ENCODE measurements around the gene TRAF2. TPM values are rescaled to one million over a fixed set of nuclear protein-coding genes. Genes with fewer than 3 reads are reported as not detected.

The TRAF2 gene
- total and polyA plus RNA-seq, 9 of the 15 experiments (the other 6 are each of a cell fraction or from before 2014, with no cell fraction given): 0.24 to 45.2 (median 18.0) TPM

- TF ChIP-seq ZNF766 (CRISPR knock-in tag; conservative IDR thresholded peaks at IDR 0.05): no peak
- no peak for TF ChIP-seq EZH2 (IDR thresholded peaks at IDR 0.05; ENCODE audit: borderline replicate concordance, low read depth, low read length)
- no peak for TF ChIP-seq SREBF1 (IDR thresholded peaks at IDR 0.05; ENCODE audit: borderline replicate concordance, low read depth, low read length)
- no peak for TF ChIP-seq NCOA1 (IDR thresholded peaks at IDR 0.05; ENCODE audit: low read depth)
- no peak for TF ChIP-seq CBX5 (IDR thresholded peaks at IDR 0.05; ENCODE audit: borderline replicate concordance, low read depth)
- TF ChIP-seq U2AF2 (optimal IDR thresholded peaks at IDR 0.05; ENCODE audit: low read depth, low read length): no peak
- no peak for TF ChIP-seq ZNF79 (CRISPR knock-in tag; IDR thresholded peaks at IDR 0.05; ENCODE audit: low read depth)
- no peak for TF ChIP-seq ATF3 (IDR thresholded peaks at IDR 0.05)
- no peak for TF ChIP-seq ATF3 (CRISPR knock-in tag; conservative IDR thresholded peaks at IDR 0.05)
- TF ChIP-seq ZFP30 (CRISPR knock-in tag; IDR thresholded peaks at IDR 0.05; ENCODE audit: borderline replicate concordance): no peak
- TF ChIP-seq NFXL1 (CRISPR knock-in tag; IDR thresholded peaks at IDR 0.05): no peak
- no peak for TF ChIP-seq FOXJ3 (CRISPR knock-in tag; IDR thresholded peaks at IDR 0.05)
- no peak for TF ChIP-seq XRCC5 (IDR thresholded peaks at IDR 0.05; ENCODE audit: low read depth, low read length)
- TF ChIP-seq, protein P1, sequence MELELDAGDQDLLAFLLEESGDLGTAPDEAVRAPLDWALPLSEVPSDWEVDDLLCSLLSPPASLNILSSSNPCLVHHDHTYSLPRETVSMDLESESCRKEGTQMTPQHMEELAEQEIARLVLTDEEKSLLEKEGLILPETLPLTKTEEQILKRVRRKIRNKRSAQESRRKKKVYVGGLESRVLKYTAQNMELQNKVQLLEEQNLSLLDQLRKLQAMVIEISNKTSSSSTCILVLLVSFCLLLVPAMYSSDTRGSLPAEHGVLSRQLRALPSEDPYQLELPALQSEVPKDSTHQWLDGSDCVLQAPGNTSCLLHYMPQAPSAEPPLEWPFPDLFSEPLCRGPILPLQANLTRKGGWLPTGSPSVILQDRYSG (tag; conservative IDR thresholded peaks at IDR 0.05; ENCODE audit: low read depth): no peak
Measured at GRCh38 chr9:136936645-136937170, 50.4 kb downstream of the TRAF2 start (continued).
